CD4-positive, alpha-beta T cell (primary cell): ENCODE results near the gene TNS3. TPM values are rescaled to one million over a fixed set of nuclear protein-coding genes. Genes with fewer than 3 reads are reported as not detected.

Source experiments
- ATAC-seq: fragments of 200-7000 bp; cut with Tn5 transposase; one replicate; pipeline ENCODE4 v1.10.0; 2022; ENCODE audit warnings: mild to moderate bottlenecking; ENCODE audit not compliant: poor library complexity
- CTCF ChIA-PET: fragments of 350-600 bp; sonication (Branson Sonifier 250); formaldehyde crosslinking; loops from one replicate; lab custom pipeline; 2021; ENCODE audit warnings: antibody characterized with exemption, inconsistent platforms; lab: Charles Lee
- POLR2A ChIA-PET: fragments of 350-600 bp; sonication (Branson Sonifier 250); formaldehyde crosslinking; loops from one replicate; lab custom pipeline; 2021; ENCODE audit warnings: antibody characterized with exemption, inconsistent platforms; lab: Charles Lee
- DNase-seq, 14 experiments: peaks; one replicate each; pipeline ENCODE4 v3.0.0-alpha.2; 2013 to 2020; ENCODE audit warnings: mixed read lengths in 2 of 14
- H3K27ac ChIP-seq, 2 donors: one replicate each; pipeline versions ENCODE4 v1.5.1 to v1.7.0; 2013; ENCODE audit warnings: low read length in 2 of 2, low read depth in 1 of 2, mild to moderate bottlenecking in 1 of 2
- H3K27me3 ChIP-seq, 2 experiments: 1 replicate in 1 of 2; 2 replicates in 1 of 2; pipeline versions ENCODE4 v1.6.1 to v1.7.0; 2013; ENCODE audit warnings: low read length in 2 of 2, control low read depth in 1 of 2, mild to moderate bottlenecking in 1 of 2, moderate library complexity in 1 of 2; ENCODE audit not compliant: insufficient read depth in 2 of 2, control insufficient read depth in 1 of 2
- H3K36me3 ChIP-seq: one replicate; pipeline ENCODE4 v1.6.1; 2013; ENCODE audit warnings: low read length, control low read depth; ENCODE audit not compliant: insufficient read depth
- H3K4me1 ChIP-seq: one replicate; pipeline ENCODE4 v1.6.1; 2013; ENCODE audit warnings: low read length, control low read depth; ENCODE audit not compliant: insufficient read depth
- H3K4me3 ChIP-seq: one replicate; pipeline ENCODE4 v1.5.1; 2013; ENCODE audit warnings: mild to moderate bottlenecking, low read length, moderate library complexity
- H3K9me3 ChIP-seq, 2 experiments: 1 replicate in 1 of 2; 2 replicates in 1 of 2; pipeline versions ENCODE4 v1.6.1 to v1.7.0; 2013; ENCODE audit warnings: low read length in 2 of 2, mild to moderate bottlenecking in 2 of 2, control low read depth in 1 of 2, moderate library complexity in 1 of 2; ENCODE audit not compliant: control insufficient read depth in 1 of 2, insufficient read depth in 1 of 2
- H3K27ac Mint-ChIP-seq: one replicate; pipeline ENCODE4 v1.8.0; 2020; ENCODE audit warnings: mixed read lengths
- H3K27me3 Mint-ChIP-seq: one replicate; pipeline ENCODE4 v1.8.0; 2021; ENCODE audit warnings: mixed read lengths
- H3K36me3 Mint-ChIP-seq: one replicate; pipeline ENCODE4 v1.8.0; 2021; ENCODE audit warnings: low read depth, mixed read lengths
- H3K4me1 Mint-ChIP-seq: one replicate; pipeline ENCODE4 v1.8.0; 2021; ENCODE audit warnings: low read depth, mixed read lengths
- H3K4me3 Mint-ChIP-seq: one replicate; pipeline ENCODE4 v1.8.0; 2020; ENCODE audit warnings: mild to moderate bottlenecking, mixed read lengths
- H3K9me3 Mint-ChIP-seq: one replicate; pipeline ENCODE4 v1.8.0; 2020; ENCODE audit warnings: mixed read lengths
- CTCF ChIP-seq: fragments of 200-600 bp; IDR thresholded peaks from one replicate; pipeline ENCODE4 v1.8.0; 2022; ENCODE audit warnings: antibody characterized with exemption, mild to moderate bottlenecking
- intact Hi-C, 2 experiments: fragments of 100-400 bp; cut with DNase I in 1 of 2; cut with micrococcal nuclease in 1 of 2; formaldehyde crosslinking; loops; one replicate each; pipeline versions ENCODE4 v1.15.1 to v1.9.0; 2023 to 2025; cut with DNase I, micrococcal nuclease
- total RNA-seq, 174 experiments: library from RNA in 2 of 174; stranded (reverse) in 2 of 174; gene quantifications; one replicate each; pipeline ENCODE4 v1.2.3 and lab custom pipeline; 2021 to 2026

TNS3 gene
- total RNA-seq, 2 experiments from 2014 or later = 0.16 to 0.47 TPM

- ATAC-seq (no peak), DNase-seq (no peak)
- H3K27ac Mint-ChIP-seq = no peak overlapping the region
- no peak overlapping the region for H3K4me3 Mint-ChIP-seq
- no peaks in the 10 kb centered on the region for H3K36me3 ChIP-seq
- ChIA-PET POLR2A (no interaction called here), CTCF (no interaction called here)
- H3K9me3 Mint-ChIP-seq = no peaks in the 10 kb centered on the region
- H3K4me3 ChIP-seq = no peak overlapping the region
- H3K27ac ChIP-seq = no peak overlapping the region
- intact Hi-C loops = no loop called here
- peaks cover 0 to 13% of the 10 kb centered on the region in 2 experiments for H3K9me3 ChIP-seq
- TF ChIP-seq CTCF = no peak
- H3K36me3 Mint-ChIP-seq = no peaks in the 10 kb centered on the region
- H3K4me1 ChIP-seq = no peaks in the 10 kb centered on the region
- H3K27me3 Mint-ChIP-seq = no peaks in the 10 kb centered on the region
- H3K27me3 ChIP-seq = no peaks in the 10 kb centered on the region
- no peaks in the 10 kb centered on the region for H3K4me1 Mint-ChIP-seq
Observed at GRCh38 chr7:47294556-47295222, 287.2 kb downstream of the TNS3 start.

GRCh38 chr7:47293884-47294555 is 287.9 kb downstream of the TNS3 start:
- Mint-ChIP-seq H3K27ac (no peak overlapping the region), H3K36me3 (no peaks in the 10 kb centered on the region), H3K9me3 (no peaks in the 10 kb centered on the region), H3K27me3 (no peaks in the 10 kb centered on the region), H3K4me1 (no peaks in the 10 kb centered on the region), H3K4me3 (no peak overlapping the region)
- ATAC-seq (no peak), DNase-seq (no peak)
- no peak for TF ChIP-seq CTCF
- Histone ChIP-seq H3K4me3 (no peak overlapping the region), H3K9me3 (peaks cover 0 to 9% of the 10 kb centered on the region in 2 experiments), H3K36me3 (no peaks in the 10 kb centered on the region), H3K27me3 (no peaks in the 10 kb centered on the region), H3K4me1 (no peaks in the 10 kb centered on the region), H3K27ac (no peak overlapping the region)
- CTCF ChIA-PET = no interaction called here
- intact Hi-C loops = no loop called here
- POLR2A ChIA-PET = no interaction called here

GRCh38 chr7:47292832-47293309 is 289.0 kb downstream of the TNS3 start:
- Histone ChIP-seq H3K4me1 (no peaks in the 10 kb centered on the region), H3K4me3 (no peak overlapping the region), H3K27me3 (no peaks in the 10 kb centered on the region), H3K27ac (no peak overlapping the region), H3K36me3 (no peaks in the 10 kb centered on the region), H3K9me3 (peaks cover 0 to under 1% of the 10 kb centered on the region in 2 experiments)
- DNase-seq (no peak), ATAC-seq (no peak)
- Mint-ChIP-seq H3K4me3 (no peak overlapping the region), H3K36me3 (no peaks in the 10 kb centered on the region), H3K27me3 (no peaks in the 10 kb centered on the region), H3K27ac (no peak overlapping the region), H3K4me1 (no peaks in the 10 kb centered on the region), H3K9me3 (no peaks in the 10 kb centered on the region)
- POLR2A ChIA-PET = no interaction called here
- CTCF ChIA-PET = no interaction called here
- no peak for TF ChIP-seq CTCF
- intact Hi-C loops = no loop called here
